CD4-positive, alpha-beta T cell treated with Interferon alpha-2 for 1 hour (primary cell): Measurements from ENCODE around the gene DAP.
"Not testable (repeated sequence)": the region's sequence is repeated elsewhere in the genome, so short reads cannot be mapped to it uniquely, and the experiment has no call there.

ENCODE experiments used
- DNase-seq, 2 donors: peaks; one replicate each; pipeline ENCODE4 v3.0.0-alpha.2; 2020 to 2022

The DAP gene

GRCh38 chr5:10734037-10734709, 26.9 kb downstream of the DAP start:
- DNase-seq: no peak

GRCh38 chr5:10733426-10733825, 27.6 kb downstream of the DAP start:
- DNase-seq: no peak

- no peak for DNase-seq
These were observed 29.1 kb downstream of the DAP start for GRCh38 chr5:10731913-10732312.

- no peak for DNase-seq
These were observed 31.0 kb downstream of the DAP start for GRCh38 chr5:10730043-10730351.

- DNase-seq: no peak
These were observed 31.6 kb downstream of the DAP start for GRCh38 chr5:10729320-10730042.

GRCh38 chr5:10728679-10729078, 32.4 kb downstream of the DAP start:
- no peak for DNase-seq

- DNase-seq: no peak
These were observed 33.2 kb downstream of the DAP start for GRCh38 chr5:10727861-10728260.

- no peak for DNase-seq
These were observed 34.0 kb downstream of the DAP start for GRCh38 chr5:10726913-10727517.

GRCh38 chr5:10726179-10726912, 34.7 kb downstream of the DAP start:
- DNase-seq: no peak

- no peak for DNase-seq
These were observed 35.4 kb downstream of the DAP start for GRCh38 chr5:10725636-10726035.

- no peak for DNase-seq
These were observed 36.1 kb downstream of the DAP start for GRCh38 chr5:10724781-10725507.

GRCh38 chr5:10723514-10723913, 37.5 kb downstream of the DAP start:
- DNase-seq: no peak

GRCh38 chr5:10720766-10721165, 40.3 kb downstream of the DAP start:
- not testable (repeated sequence) for DNase-seq

GRCh38 chr5:10719965-10720364, 41.1 kb downstream of the DAP start:
- DNase-seq: no peak

- not testable (repeated sequence) for DNase-seq
These were observed 42.4 kb downstream of the DAP start for GRCh38 chr5:10718617-10719016.

GRCh38 chr5:10716825-10717224, 44.2 kb downstream of the DAP start:
- DNase-seq: not testable (repeated sequence)

- no peak for DNase-seq
These were observed 45.3 kb downstream of the DAP start for GRCh38 chr5:10715605-10716290.

GRCh38 chr5:10712574-10713366, 48.3 kb downstream of the DAP start:
- DNase-seq: no peak

GRCh38 chr5:10711562-10711961, 49.5 kb downstream of the DAP start:
- DNase-seq: no peak

- DNase-seq: no peak
These were observed 50.4 kb downstream of the DAP start for GRCh38 chr5:10710513-10711128.

- DNase-seq: no peak
These were observed 51.1 kb downstream of the DAP start for GRCh38 chr5:10709933-10710332.
